Body of pancreas (tissue), 4 donors: ENCODE results near the gene MRPL40. TPM values are rescaled to one million over a fixed set of nuclear protein-coding genes. Genes with fewer than 3 reads are reported as not detected.

Source experiments
- ATAC-seq: fragments of 150-250 bp; one replicate; pipeline ENCODE4 v1.9.1; 2016
- DNase-seq, 4 donors: peaks; one replicate each; pipeline ENCODE4 v3.0.0-alpha.2; 2019
- H3K27ac ChIP-seq, 4 donors: fragments of 200-600 bp; sonication (generic); 1 replicate in 3 of 4; 2 replicates in 1 of 4; pipeline versions ENCODE4 v1.5.1 to v1.6.1; 2016 to 2019; ENCODE audit warnings: mild to moderate bottlenecking in 1 of 4, mixed read lengths in 1 of 4, moderate library complexity in 1 of 4
- H3K27me3 ChIP-seq, 2 donors: fragments of 200-600 bp; sonication (generic); one replicate each; pipeline ENCODE4 v1.6.0; 2016; ENCODE audit warnings: mild to moderate bottlenecking in 1 of 2
- H3K36me3 ChIP-seq, 2 donors: fragments of 200-600 bp; sonication (generic); replicated peaks in 1 of 2; 2 replicates each; pipeline ENCODE4 v1.5.1; 2016; ENCODE audit warnings: low read depth in 2 of 2; ENCODE audit not compliant: insufficient read depth in 1 of 2
- H3K4me1 ChIP-seq: fragments of 200-600 bp; sonication (generic); one replicate; pipeline ENCODE4 v1.6.0; 2016
- H3K4me3 ChIP-seq, 2 donors: fragments of 200-600 bp; sonication (generic); 1 replicate in 1 of 2; 2 replicates in 1 of 2; pipeline ENCODE4 v1.5.1; 2016 to 2019
- H3K9me3 ChIP-seq, 3 donors: fragments of 200-600 bp; sonication (generic); 1 replicate in 2 of 3; 2 replicates in 1 of 3; pipeline ENCODE4 v1.5.1; 2016
- CTCF ChIP-seq, 7 experiments: fragments of 450-650 bp in 4 of 7; fragments of 200-600 bp in 3 of 7; sonication (generic) in 3 of 7; IDR thresholded peaks; one replicate each; pipeline ENCODE4 v1.5.1; 2016 to 2019; ENCODE audit warnings: antibody characterized with exemption in 7 of 7
- POLR2A ChIP-seq, 3 donors: fragments of 450-650 bp; IDR thresholded peaks; one replicate each; pipeline ENCODE4 v1.6.1; 2016; ENCODE audit warnings: antibody characterized with exemption in 3 of 3, mild to moderate bottlenecking in 2 of 3
- WGBS, 2 donors: methylation state at CpG; one replicate each; pipeline ENCODE4 v1.1.5; 2017; 5-methylcytosine and 5-hydroxymethylcytosine counted together
- intact Hi-C: fragments of 100-400 bp; cut with DNase I; formaldehyde crosslinking; loops from one replicate; pipeline ENCODE4 v1.15.1; 2023
- total RNA-seq, 2 donors: library from RNA; depleted of rRNA; stranded (reverse); fragments of >200 nt; gene quantifications; one replicate each; pipeline ENCODE4 v1.1.0, GENCODE V29; 2016

Gene MRPL40
- total RNA-seq, 2 donors from 2014 or later: 4.0 to 13.5 TPM

GRCh38 chr22:19482297-19482696 is 50.0 kb downstream of the MRPL40 start:
- ATAC-seq: no peak
- Histone ChIP-seq H3K4me3 (no peak overlapping the region), H3K36me3 (no peaks in the 10 kb centered on the region), H3K9me3 (no peaks in the 10 kb centered on the region), H3K4me1 (peaks cover 15% of the 10 kb centered on the region), H3K27me3 (no peaks in the 10 kb centered on the region), H3K27ac (no peak overlapping the region)
- 82 to 88% methylated on average over 9 of the region's 9 CpGs for WGBS, 2 donors
- DNase-seq: no peak
- intact Hi-C loops: no loop called here
- no peak for TF ChIP-seq POLR2A (IDR thresholded peaks at IDR 0.05)
- no peak for TF ChIP-seq CTCF (IDR thresholded peaks at IDR 0.05)

- WGBS, 2 donors: 72 to 77% methylated on average over 8 of the region's 8 CpGs
- intact Hi-C loops: no loop called here
- Histone ChIP-seq H3K4me1 (peaks cover 5% of the 10 kb centered on the region), H3K36me3 (no peaks in the 10 kb centered on the region), H3K9me3 (no peaks in the 10 kb centered on the region), H3K4me3 (no peak overlapping the region), H3K27me3 (no peaks in the 10 kb centered on the region), H3K27ac (no peak overlapping the region)
- DNase-seq (no peak), ATAC-seq (no peak)
- no peak for TF ChIP-seq CTCF (IDR thresholded peaks at IDR 0.05)
- no peak for TF ChIP-seq POLR2A (IDR thresholded peaks at IDR 0.05)
Measured at GRCh38 chr22:19483481-19484244, 51.3 kb downstream of the MRPL40 start.

Other genes starting within 250 kb of the MRPL40 start
- gene CLTCL1, start 140.8 kb upstream of the MRPL40 start, total RNA-seq: 1 to 10 TPM in 1 of 2 donors, under 1 TPM in 1; 0.66 to 2.3 TPM
- 10 to 100 TPM; 10.6 to 12.9 TPM for gene HIRA, start 812 bp upstream of the MRPL40 start, total RNA-seq
- 10 to 100 TPM; 36.1 to 49.8 TPM for gene C22orf39, start 15.2 kb downstream of the MRPL40 start, total RNA-seq
- gene UFD1, start 46.6 kb downstream of the MRPL40 start, total RNA-seq: 10 to 100 TPM; 13.2 to 27.2 TPM
- gene CDC45, start 47.4 kb downstream of the MRPL40 start, total RNA-seq: not detected
- gene CLDN5, start 91.9 kb downstream of the MRPL40 start, total RNA-seq: 10 to 100 TPM; 36.9 to 80.4 TPM